ENCODE results near the gene BCL2L14. TPM values are rescaled to one million over a fixed set of nuclear protein-coding genes. Genes with fewer than 3 reads are reported as not detected.

The BCL2L14 gene
- total RNA-seq, 4 donors from 2014 or later, result not detected

DNA sequence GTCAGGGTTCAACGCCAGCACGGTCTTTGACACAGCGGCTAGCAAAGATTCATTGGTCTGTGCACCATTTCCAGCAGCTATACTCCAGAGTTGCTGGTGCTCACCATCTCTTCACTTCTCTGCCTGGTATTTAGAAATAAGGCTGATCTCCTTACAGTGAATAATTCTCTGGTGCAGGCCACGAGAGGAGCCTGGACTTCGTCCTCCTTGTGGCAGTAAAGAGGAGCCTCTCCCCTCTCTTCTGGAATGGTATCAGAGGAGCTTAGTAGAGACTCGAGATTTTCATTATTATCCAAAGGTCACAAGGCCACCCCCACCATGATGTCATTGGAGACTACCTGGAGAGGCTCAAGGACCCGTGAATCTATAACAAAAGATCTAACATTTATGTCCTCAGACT is 30.8 kb upstream of the BCL2L14 start:
- no peak for TF ChIP-seq CTCF (IDR thresholded peaks at IDR 0.05; ENCODE audit: low read depth)

DNA sequence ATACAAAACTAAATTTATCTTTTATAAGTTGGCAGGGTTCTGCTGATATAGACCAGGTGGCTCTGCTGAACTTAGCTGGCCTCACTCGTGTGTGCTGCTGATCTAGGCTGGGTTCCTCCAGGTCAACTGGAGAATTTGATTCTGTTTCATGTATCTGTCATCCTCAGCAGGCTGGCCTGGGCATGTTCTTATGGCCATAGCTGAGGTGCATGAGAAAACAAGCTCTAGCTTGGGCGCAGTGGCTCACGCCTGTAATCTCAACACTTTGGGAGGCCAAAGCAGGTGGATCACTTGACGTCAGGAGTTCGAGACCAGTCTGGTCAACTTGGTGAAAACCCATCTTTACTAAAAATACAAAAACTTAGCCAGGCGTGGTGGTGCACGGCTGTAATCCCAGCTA is 24.3 kb upstream of the BCL2L14 start:
- TF ChIP-seq CTCF (IDR thresholded peaks at IDR 0.05; ENCODE audit: low read depth), result no peak

- TF ChIP-seq CTCF (IDR thresholded peaks at IDR 0.05; ENCODE audit: low read depth), result no peak
These were observed 23.1 kb upstream of the BCL2L14 start for GRCh38 chr12:12047682-12048081.

- no peak for TF ChIP-seq CTCF (IDR thresholded peaks at IDR 0.05; ENCODE audit: low read depth)
These were observed 22.5 kb upstream of the BCL2L14 start for GRCh38 chr12:12048266-12048665.

- TF ChIP-seq CTCF (IDR thresholded peaks at IDR 0.05; ENCODE audit: low read depth), result no peak
These were observed 22.0 kb upstream of the BCL2L14 start for GRCh38 chr12:12048714-12049113.

- TF ChIP-seq CTCF (IDR thresholded peaks at IDR 0.05; ENCODE audit: low read depth), result no peak
These were observed 19.1 kb upstream of the BCL2L14 start for GRCh38 chr12:12051668-12052067.

DNA sequence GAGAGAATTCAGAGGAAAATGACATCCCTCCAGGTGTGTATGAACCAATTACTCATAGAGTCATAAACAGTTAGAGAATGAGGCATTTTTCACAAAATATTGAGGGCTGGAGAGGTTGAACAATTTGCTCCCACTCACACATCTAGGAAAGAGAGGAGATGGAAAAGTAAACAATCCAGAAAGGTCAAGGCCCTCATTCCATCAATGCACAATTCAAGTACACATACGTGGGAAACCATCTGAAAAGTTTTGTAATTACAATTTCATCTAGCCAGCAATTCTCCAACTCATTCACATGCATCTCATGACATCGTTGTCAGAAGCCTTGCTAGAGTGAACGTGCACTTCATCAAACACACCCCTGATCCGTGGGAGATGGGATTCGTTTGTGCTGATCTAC is 15.7 kb upstream of the BCL2L14 start:
- TF ChIP-seq CTCF (IDR thresholded peaks at IDR 0.05; ENCODE audit: low read depth), result no peak
